Amniotic epithelial cell (primary cell): Measurements from ENCODE around the gene SIGLEC15.
"Not testable (repeated sequence)": the region's sequence is repeated elsewhere in the genome, so short reads cannot be mapped to it uniquely, and the experiment has no call there.

Experiments
- DNase-seq: peaks from one replicate; pipeline ENCODE4 v3.0.0-alpha.2; 2010; ENCODE audit warnings: low read depth

SIGLEC15 gene

DNA sequence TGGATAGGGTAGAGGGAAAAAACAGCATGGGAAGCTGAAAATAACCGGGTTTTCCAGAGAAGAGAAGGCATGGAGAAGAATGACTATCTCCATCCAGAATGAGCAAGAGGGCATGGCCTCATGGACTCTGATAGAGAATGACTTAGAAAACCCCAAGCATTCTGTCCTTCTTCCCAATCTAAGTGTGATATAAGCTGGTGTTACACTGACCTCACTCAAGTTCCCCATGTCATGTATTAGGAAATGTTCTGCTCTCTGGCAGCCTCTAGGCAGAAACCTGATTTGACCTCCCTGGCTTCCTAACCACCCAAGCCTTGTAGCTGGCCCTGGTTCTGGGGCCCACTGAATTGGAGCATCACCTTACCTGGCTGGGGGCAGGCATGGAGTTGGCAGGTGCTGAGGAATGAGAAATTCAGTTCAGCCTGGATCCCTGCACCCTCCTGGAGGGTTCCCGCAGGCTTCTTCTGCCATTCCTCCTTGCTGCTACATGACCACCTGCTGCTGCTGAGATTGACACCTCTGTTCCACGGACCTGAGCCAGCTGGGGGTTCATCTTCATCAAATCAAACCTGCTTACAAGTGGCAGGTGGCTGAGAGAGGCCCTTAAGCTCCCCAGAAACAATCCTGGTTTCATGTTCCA lies 5.2 kb upstream of the SIGLEC15 start:
- no peak for DNase-seq

DNA sequence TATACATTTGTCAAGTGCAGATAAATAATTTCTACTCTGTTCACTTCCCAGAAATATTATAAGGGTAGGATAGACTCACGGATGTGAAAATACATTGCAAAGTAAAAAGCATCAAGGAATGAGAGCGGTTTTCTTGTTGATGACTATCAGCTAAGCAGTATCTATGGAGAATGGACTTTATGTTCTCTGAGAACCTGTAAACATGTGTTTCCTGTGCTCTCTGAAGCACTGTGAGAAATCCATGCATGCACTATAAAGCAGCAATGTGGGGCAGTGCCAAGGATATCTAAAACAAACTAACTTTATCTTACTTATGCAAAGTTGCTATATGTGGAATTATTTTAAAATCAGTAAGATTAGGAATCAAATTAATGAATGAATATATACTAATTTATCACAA lies 4.4 kb upstream of the SIGLEC15 start:
- peak; percentile 36 for DNase-seq

DNA sequence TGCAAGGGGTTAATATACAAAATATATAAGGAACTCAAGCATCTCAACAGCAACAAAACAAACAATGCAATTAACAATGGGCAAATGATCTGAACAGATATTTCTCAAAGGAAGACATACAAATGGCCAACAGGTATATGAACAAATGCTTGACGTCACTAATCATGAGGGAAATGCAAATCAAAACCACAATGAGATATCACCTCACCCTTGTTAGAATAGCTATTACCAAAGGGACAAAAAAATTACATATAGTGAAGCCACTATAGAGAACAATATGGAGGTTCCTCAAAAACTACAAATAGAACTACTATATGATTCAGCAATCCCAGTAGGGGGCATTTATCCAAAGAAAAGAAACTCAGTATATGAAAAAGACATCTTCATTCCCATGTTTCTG lies 3.8 kb upstream of the SIGLEC15 start:
- DNase-seq, result no peak

DNA sequence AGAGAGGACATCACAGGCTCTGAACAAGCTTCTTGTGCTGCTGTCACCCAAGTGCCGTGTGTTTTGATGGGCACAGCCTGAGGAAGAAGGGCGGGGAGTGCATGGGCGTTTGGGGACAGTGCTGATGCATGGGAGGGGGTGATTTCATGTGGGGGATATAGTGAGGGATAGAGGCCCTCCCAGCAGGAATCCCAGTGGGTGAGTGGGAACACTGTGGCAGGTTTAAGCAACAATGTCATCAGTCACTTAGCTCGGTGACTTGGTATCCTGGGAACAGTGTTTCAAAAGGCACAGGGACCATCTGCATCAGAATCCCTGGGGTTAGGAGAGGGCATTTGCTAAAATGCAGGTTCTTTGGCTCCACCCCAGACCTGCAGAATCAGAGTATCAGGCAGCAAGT lies 609 bp downstream of the SIGLEC15 start:
- DNase-seq, result no peak

DNA sequence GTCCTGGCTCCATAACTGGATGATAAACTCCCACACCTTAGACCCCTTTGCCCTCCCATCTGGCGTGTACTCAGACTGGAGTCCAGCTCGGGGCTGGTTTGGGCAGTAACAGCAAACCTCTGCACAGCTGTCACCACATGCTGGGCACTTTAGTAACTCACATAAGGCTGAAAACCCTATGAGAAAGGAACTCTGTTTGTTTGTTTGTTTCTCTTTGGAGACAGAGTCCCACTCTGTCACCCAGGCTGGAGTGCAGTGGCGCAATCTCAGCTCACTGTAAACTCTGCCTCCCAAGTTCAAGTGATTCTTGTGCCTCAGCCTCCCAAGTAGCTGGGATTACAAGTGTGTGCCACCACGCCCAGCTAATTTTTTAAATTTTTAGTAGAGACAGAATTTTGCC lies 1.2 kb downstream of the SIGLEC15 start:
- not testable (repeated sequence) for DNase-seq

DNA sequence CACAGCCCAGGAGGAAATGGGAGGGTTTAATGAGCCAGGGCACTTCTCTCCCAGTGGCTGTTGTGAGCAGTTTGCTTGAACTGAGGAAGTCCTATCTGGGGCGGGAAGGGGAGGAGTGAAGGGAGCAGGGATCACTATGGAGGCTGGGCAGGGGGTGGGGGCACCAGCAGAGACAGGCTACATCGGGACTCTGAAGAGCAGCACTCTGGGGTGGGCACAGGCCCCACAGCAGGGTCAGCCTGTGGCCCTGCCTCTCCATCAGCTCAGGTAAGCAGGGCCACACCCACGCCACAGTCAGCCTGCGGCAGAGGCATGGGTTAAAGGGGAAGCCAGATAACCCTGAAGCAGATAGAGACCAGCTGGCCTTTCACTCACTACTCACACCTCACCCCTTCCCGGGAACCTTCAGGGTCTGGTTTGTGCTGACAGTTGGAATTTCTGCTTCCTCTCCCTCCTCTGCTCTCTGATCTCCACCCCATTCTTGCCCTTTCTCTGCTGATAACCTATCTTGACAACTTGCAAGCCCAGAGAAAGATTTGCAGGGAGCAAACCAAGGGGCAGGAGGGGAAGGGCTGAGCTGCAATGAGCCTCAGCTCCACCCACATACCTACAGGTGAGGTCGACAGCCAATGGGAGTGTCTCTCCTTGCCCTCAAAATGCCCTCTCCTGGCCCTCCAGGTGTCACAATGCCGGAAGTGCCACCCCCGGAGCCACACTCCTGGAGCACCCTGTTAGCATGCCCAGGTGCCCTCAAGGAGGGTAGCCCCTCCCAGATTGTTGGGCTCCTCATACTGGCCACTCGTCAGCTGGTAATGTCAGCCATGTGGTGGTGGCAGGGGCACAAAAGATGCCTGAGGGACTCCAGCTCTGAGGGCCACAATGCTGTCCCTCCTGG lies 3.7 kb downstream of the SIGLEC15 start:
- peak; percentile 41 for DNase-seq

DNA sequence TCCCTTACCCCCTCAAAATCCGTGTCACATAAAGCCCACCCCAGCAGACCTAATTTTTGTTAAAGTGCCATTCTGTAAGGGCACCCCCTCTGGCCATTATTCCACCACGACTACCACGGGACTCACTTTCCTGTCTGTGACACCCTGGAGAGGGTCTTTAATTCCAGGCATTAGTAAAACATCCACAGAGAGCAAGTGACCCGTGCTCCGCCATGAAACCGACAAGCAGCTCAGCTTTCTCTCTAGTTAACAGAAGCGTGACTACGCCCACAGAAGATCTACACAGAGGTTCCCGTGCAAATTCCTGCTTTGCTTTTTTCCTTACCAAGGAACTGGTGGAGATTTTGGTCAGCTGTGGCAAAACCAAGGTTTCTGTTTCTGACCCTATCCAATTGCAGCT lies 4.4 kb downstream of the SIGLEC15 start:
- no peak for DNase-seq

DNA sequence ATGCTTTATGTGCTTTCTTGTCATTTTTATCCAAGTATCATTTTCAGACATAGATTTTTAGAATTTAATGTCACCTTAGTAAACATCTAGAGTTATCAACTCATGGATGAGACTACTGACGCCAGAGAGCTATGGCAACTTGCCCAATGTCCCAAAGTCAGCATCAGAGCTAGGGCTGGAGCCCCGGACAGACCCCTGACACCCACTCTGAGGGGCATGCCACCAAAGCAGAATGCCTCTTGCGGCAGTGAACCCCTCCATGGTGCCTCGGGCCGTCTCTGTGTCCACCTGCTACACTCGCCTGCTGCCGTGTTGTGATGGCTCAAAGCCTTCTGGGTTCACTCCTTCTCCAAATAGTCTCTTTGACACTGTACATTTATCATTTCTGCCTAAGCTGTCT lies 5.4 kb downstream of the SIGLEC15 start:
- DNase-seq, result no peak

DNA sequence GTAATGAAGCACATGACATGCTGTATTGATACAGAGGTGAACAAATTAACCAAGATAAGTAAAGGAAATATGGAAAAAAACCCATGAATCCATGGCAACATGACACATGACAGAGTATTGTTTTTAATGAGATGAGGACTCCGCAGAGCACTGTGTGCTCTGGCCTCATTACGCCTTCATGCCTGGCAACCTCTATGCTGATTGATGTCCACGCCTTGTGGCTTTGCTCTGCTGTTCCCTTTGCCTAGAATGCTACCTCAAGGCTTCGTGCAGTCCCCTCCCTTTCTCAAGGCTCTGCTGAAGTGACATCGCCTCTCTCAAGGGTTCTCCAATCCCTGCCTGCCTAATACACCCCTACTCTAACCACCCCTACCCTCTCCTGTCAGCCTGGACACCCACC lies 8.4 kb downstream of the SIGLEC15 start:
- DNase-seq, result no peak

DNA sequence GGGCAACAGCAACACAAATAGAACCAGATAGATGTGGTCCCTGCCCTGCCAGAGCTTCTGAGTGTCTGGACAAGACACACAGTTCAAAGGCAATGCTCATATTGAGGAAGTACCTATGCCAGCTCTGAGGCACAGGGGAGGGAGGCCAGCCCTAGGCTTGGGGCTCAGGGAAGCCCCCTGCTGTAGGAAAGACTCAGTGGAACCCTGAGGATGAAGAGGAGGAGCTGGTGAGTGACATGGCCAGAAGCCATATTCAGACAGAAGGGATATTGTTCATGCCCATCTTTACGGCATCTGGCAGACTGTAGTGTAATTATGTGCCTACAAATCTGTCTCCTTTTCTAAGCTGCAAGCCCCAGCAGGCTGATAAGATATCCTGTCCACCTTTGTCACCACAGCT lies 8.8 kb downstream of the SIGLEC15 start:
- DNase-seq, result no peak

DNA sequence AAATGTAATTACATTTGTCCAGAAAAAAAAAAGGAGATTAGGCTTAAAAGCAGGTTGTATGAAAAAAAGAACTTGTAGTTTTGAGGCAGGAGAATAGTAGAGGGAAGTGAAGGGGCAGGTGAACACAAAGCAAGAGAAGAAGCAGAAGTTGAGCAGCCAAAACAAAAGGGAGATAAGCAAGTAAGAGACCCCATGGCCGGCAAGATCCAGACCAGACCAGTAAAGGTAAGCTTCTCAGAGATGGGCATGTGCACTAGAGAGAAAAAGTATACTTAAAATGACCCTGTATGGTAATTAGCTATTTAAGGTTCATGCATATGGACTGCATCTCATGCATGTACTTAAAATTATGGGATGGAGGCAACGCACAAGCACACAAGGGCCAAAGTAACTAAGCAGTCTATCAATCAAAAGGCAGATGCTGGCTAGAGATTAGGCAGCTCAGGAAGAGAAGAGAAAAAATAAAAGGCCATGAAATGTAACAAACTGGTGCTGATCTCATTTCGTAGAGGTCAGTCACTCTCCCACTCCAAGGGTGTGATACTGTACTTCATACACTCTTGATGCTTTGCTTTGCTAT lies 9.7 kb downstream of the SIGLEC15 start:
- DNase-seq, result no peak

DNA sequence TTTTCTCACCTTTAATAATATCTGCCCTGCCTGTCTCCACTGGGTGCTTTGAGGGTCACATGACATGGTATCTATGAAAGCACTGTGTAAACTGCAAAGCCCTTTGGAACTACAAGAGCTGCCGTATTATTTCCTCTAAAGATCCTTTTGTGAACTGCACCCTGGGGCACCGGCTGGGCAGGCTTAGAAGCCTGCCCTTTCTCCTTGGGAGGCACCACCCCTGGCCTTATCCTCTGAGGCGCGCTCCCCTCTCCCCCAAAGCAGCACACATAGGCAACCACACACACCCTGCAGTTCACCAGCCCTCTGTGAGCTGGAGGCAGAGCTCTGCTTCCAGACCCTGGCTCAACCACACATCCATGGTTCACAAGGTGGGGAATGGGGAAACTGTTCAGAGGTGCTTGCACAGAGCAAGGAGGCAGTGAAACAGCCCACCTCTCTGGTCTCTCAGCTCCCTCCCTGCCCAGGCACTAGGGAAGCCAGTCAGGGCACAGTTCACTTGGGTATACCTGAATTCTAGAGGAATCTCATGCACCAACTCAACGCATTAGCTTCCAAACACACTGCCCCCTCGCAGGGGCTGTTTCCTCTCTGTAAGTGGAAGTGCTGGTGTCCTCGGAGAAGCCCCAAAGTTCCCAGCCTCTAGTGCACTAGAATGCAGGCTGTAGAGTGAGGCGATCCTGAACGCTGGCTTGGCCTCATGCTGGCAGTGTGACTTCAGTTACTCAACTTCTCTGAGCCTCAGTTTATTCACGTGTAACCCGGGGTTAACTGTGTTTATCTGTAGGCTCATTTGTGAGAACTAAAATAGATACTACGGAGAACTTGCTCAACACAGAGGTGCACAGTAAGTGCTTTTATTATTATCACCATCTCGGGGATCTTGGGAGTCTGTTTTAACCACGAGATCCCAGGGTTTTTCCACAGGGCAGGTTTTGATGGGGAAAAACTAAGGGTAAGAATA lies 11.0 kb downstream of the SIGLEC15 start:
- no peak for DNase-seq

DNA sequence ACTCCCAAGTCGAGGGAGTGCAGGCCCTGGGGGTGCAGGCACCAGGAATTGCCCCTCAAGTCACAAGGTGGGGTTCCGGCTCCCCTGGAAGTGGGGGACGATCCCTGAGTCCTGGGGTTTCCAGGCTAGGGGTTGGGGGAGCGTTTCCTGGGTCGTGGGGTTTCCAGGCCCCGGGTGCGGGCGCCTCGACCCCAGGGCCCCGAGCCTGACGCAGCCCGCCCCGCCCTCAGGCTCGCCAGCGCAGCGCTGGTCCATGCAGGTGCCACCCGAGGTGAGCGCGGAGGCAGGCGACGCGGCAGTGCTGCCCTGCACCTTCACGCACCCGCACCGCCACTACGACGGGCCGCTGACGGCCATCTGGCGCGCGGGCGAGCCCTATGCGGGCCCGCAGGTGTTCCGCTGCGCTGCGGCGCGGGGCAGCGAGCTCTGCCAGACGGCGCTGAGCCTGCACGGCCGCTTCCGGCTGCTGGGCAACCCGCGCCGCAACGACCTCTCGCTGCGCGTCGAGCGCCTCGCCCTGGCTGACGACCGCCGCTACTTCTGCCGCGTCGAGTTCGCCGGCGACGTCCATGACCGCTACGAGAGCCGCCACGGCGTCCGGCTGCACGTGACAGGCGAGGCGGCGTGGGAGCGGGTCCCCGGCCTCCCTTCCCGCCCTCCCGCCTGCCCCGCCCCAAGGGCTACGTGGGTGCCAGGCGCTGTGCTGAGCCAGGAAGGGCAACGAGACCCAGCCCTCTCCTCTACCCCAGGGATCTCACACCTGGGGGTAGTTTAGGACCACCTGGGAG lies 12.0 kb downstream of the SIGLEC15 start:
- DNase-seq, result peak; percentile 40

DNA sequence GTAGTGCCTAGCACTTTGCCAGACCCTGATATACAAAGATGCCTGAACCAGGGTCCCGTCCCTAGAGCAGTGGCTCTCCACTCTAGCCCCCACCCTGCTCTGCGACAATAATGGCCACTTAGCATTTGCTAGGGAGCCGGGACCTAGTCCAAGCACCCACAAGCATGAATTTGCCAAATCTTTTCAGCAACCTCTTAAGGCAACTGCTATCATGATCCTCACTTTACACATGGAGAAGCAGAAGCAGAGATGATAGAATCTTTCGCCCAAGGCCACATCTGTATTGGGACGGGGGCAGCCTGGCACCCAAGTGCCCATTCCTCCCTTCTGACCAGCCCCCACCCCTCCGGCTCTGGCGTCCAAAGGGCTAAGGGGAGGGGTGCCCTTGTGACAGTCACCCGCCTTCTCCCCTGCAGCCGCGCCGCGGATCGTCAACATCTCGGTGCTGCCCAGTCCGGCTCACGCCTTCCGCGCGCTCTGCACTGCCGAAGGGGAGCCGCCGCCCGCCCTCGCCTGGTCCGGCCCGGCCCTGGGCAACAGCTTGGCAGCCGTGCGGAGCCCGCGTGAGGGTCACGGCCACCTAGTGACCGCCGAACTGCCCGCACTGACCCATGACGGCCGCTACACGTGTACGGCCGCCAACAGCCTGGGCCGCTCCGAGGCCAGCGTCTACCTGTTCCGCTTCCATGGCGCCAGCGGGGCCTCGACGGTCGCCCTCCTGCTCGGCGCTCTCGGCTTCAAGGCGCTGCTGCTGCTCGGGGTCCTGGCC lies 13.0 kb downstream of the SIGLEC15 start:
- DNase-seq, result no peak

DNA sequence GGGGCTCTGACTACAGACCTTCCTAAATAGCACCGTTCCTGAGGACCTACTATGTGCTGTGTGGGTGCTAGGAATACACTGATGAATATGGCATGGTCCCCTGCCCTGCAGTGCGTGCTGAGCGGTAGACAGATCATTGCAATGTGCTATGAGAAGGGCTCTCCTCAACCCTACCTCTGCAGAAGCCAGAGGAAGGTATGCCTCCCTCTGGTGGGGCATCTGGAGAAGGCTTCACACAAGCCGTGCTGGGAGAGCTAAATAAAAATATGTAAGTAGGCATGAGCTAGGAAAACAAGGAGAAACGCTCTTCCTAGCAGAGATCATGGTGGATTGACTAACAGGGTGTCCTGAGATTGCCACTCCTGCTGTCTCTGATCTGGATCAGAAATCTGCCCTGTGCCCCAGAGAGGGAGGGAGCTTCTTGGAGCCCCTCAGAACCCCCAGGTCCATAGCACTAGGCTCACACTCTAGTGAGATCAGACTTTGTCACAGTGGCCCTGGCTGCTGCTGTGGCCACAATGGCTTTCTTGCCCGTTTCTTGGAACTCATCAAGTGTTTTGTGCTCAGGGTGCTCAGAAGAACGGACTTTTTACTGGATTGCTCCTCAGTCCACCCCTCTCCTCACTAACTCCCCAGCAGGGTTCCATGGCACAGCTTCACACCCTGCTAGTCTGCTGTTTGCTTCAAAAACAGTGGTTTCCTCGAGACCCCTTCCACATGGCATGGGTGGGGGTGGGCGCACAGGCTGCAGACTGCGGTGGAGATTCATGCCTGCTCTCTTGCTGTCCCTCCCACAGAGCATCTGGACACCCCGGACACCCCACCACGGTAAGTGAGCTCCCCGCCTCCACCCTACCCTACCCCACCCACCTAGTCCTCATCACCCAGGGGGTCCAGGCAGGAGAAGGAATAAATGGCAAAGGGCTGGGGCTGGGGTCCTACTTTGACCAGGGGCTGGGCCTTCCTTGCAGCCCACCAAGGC lies 14.2 kb downstream of the SIGLEC15 start:
- peak; percentile 76 for DNase-seq

DNA sequence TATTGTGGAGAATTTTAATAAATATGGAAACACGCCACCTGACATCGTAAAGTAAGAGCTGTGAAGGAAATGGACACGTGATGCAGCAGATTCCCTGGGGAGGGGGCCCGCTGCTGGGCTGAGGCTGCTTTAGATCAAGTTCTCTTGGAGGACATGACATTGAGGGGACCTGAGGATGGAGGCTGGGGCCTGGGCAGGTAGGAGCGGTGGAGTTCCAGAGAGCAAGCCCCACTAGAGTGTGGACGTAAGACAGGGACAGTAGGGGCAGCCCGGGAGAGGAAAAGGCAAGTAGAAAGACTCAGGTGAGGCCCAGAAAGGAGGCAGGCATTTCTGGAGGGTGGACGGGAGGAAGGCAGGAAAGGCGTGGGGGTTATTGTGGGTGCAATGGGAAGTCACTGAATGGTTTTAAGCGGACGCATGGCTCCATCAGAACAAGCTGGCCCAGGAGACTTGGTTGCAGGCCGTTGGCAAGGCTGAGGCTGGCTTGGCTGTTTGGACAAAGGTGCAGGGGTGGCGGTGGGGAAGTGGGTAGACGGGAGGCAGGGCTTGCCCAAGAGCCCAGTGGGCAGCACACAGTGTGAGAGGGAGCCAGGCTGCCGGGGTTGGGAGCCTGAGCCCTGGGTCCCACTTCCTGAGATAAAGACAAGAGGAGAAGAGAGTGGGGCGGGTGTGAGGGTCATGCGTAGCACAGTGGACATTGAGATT lies 15.7 kb downstream of the SIGLEC15 start:
- DNase-seq, result no peak

DNA sequence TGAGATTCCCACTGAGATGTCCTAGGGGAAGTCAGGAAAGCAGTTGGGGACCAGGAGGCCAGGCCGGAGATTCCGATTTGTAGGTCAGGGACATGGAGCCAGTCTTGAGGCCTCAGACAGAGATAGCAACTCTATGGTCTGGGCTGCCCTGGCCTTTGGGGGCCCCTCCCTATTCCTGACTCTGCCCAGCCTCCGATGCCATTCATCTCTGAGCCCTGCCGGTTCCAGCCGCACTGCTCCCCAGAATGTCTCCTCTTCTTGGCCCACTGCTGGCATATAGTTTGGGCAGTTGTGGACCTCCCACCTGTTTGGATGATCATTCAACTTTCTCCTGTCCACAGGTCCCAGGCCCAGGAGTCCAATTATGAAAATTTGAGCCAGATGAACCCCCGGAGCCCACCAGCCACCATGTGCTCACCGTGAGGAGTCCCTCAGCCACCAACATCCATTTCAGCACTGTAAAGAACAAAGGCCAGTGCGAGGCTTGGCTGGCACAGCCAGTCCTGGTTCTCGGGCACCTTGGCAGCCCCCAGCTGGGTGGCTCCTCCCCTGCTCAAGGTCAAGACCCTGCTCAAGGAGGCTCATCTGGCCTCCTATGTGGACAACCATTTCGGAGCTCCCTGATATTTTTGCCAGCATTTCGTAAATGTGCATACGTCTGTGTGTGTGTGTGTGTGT lies 16.4 kb downstream of the SIGLEC15 start:
- no peak for DNase-seq

DNA sequence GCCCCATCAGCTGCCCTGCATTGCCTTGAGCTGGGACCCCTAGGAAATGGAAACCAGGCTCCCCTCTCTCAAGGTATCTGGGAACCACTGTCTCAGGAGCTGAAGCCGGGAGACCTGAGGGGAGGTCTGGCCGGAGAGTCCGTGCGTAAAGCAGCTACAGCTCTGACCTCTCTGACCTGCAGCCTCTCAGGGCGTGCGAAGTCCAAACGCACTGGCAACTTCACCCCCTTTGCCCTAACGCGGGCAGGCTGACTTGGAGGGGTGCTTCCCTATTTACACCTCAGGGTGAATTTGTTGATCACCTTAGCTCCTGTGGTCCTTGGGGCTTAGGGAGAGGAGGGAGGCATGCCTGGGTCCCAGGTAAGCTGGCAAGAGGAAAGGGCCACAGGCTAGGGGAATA lies 17.5 kb downstream of the SIGLEC15 start:
- no peak for DNase-seq
